Testis (tissue), 2 donors: Measurements from ENCODE around the gene SPTSSA.

ENCODE experiments used
- POLR2A ChIP-seq: fragments of 450-650 bp; IDR thresholded peaks from one replicate; pipeline ENCODE4 v1.6.1; 2017; ENCODE audit warnings: antibody characterized with exemption, mild to moderate bottlenecking, moderate library complexity
- TF ChIP-seq, protein P1 (sequence below), 3 experiments: fragments of 450-650 bp in 2 of 3; fragments of 200-600 bp in 1 of 3; sonication (generic) in 1 of 3; IDR thresholded peaks; one replicate each; pipeline ENCODE4 v1.5.1; 2016 to 2019; ENCODE audit warnings: antibody characterized with exemption in 3 of 3, mild to moderate bottlenecking in 2 of 3, moderate library complexity in 1 of 3

DNA sequence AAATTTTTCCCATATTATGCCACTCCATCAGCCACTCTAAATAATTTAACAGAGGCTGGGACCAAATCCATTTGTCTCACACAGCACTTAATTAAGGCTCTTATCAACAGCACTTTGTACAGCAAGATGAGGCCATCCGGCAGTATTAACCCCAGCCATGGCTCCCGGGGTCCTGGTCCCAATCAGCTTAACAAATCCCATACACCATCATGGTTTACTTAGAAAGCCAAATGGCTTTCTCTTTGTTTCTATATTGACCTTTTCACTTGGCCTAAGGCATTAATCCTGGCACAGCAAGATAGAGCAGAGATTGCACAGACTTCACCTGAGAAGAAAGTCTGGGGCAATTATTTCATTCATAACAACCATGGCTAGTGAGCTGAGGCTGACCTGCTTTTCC, 38.6 kb downstream of the SPTSSA start:
- TF ChIP-seq POLR2A, result no peak
- TF ChIP-seq, protein P1, sequence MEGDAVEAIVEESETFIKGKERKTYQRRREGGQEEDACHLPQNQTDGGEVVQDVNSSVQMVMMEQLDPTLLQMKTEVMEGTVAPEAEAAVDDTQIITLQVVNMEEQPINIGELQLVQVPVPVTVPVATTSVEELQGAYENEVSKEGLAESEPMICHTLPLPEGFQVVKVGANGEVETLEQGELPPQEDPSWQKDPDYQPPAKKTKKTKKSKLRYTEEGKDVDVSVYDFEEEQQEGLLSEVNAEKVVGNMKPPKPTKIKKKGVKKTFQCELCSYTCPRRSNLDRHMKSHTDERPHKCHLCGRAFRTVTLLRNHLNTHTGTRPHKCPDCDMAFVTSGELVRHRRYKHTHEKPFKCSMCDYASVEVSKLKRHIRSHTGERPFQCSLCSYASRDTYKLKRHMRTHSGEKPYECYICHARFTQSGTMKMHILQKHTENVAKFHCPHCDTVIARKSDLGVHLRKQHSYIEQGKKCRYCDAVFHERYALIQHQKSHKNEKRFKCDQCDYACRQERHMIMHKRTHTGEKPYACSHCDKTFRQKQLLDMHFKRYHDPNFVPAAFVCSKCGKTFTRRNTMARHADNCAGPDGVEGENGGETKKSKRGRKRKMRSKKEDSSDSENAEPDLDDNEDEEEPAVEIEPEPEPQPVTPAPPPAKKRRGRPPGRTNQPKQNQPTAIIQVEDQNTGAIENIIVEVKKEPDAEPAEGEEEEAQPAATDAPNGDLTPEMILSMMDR (IDR thresholded peaks at IDR 0.05), result no peak
